ENCODE results near the gene SLCO2B1. TPM values are rescaled to one million over a fixed set of nuclear protein-coding genes. Genes with fewer than 3 reads are reported as not detected.

SLCO2B1 gene
- total RNA-seq, 1 experiment from 2014 or later = not detected

DNA sequence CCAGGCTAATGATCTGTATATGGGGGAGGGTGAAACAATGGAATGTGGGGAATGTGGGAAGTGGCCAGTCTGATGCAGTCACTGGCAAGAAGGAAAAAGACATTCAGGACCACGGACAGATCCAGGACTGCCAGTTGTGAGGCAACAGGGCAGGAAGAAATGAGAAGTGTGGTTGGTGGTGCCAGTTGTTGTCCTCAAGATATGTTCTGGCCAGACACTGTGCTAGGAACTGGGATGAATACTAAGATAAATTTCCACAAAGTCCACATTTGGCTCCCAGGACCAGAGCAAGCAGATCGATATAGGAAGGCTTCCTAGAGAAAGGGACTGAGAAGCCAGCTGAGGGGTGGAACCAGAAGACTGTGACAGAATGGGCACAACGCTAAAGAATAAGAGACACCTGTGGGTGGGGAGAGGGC, 82.9 kb downstream of the SLCO2B1 start:
- TF ChIP-seq, protein P1, sequence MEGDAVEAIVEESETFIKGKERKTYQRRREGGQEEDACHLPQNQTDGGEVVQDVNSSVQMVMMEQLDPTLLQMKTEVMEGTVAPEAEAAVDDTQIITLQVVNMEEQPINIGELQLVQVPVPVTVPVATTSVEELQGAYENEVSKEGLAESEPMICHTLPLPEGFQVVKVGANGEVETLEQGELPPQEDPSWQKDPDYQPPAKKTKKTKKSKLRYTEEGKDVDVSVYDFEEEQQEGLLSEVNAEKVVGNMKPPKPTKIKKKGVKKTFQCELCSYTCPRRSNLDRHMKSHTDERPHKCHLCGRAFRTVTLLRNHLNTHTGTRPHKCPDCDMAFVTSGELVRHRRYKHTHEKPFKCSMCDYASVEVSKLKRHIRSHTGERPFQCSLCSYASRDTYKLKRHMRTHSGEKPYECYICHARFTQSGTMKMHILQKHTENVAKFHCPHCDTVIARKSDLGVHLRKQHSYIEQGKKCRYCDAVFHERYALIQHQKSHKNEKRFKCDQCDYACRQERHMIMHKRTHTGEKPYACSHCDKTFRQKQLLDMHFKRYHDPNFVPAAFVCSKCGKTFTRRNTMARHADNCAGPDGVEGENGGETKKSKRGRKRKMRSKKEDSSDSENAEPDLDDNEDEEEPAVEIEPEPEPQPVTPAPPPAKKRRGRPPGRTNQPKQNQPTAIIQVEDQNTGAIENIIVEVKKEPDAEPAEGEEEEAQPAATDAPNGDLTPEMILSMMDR (conservative IDR thresholded peaks at IDR 0.05) = no peak
- peaks cover 24% of the 10 kb centered on the region for H3K27me3 Mint-ChIP-seq (ENCODE audit: low read depth)
- H3K23ac ChIP-seq (ENCODE audit: insufficient read length, low read depth, low read length) = no peak overlapping the region

More for the DNA sequence above, 82.9 kb downstream of the SLCO2B1 start:
- no peak overlapping the region for H4K91ac ChIP-seq (ENCODE audit: insufficient read length, low read depth, low read length)
- no peak overlapping the region for H3K14ac ChIP-seq (ENCODE audit: insufficient read depth, low read length)
- H3K79me2 ChIP-seq (ENCODE audit: insufficient read depth, low read length) = 0 out of 2 replicates have a peak, but pooled peaks cover 2% of the 10 kb centered on the region
- Mint-ChIP-seq H3K4me3 (no peak overlapping the region), H3K36me3 (ENCODE audit: insufficient read depth in 1 of 3, low read depth in 3 of 3) (no peaks in the 10 kb centered on the region), H3K27ac (no peak overlapping the region), H3K9me3 (no peaks in the 10 kb centered on the region), H3K4me1 (peaks cover 17 to 27% of the 10 kb centered on the region in 2 experiments)
- no peaks in the 10 kb centered on the region for H3K9me3 ChIP-seq (ENCODE audit: control insufficient read depth, low read depth, low read length)
- no peak overlapping the region for H3T11ph ChIP-seq (ENCODE audit: low read length)
- no peak overlapping the region for H4K8ac ChIP-seq (replicated peaks; ENCODE audit: insufficient read length, low read depth, low read length)
- H3K4me1 ChIP-seq (ENCODE audit: insufficient read depth, low read length) = no peaks in the 10 kb centered on the region
- H3K27ac ChIP-seq (ENCODE audit: insufficient read length, low read depth, low read length) = no peak overlapping the region
- no peak overlapping the region for H2BK15ac ChIP-seq (ENCODE audit: low read depth, low read length)
- no peak overlapping the region for H3K9ac ChIP-seq (ENCODE audit: extremely low read depth, insufficient read length, low read length)
- H3K56ac ChIP-seq (ENCODE audit: insufficient read length, low read depth, low read length) = no peak overlapping the region
- peak; percentile 73 for DNase-seq
- H2BK20ac ChIP-seq (ENCODE audit: low read depth, low read length, poor library complexity, severe bottlenecking) = no peak overlapping the region
- no peak overlapping the region for H2BK12ac ChIP-seq (ENCODE audit: insufficient read length, low read depth, low read length)
- H4K5ac ChIP-seq (ENCODE audit: insufficient read length, low read depth, low read length) = no peak overlapping the region
- no peak overlapping the region for H3K4ac ChIP-seq (ENCODE audit: low read depth, low read length)
- no peak overlapping the region for H2AFZ ChIP-seq (ENCODE audit: low read length)
- no peak overlapping the region for H2AK5ac ChIP-seq (ENCODE audit: insufficient read length, low read length)
- H2BK5ac ChIP-seq (ENCODE audit: insufficient read length, low read length) = no peak overlapping the region
- no peaks in the 10 kb centered on the region for H4K20me1 ChIP-seq (ENCODE audit: control insufficient read depth, insufficient read depth, insufficient read length)
- no peak overlapping the region for H3K18ac ChIP-seq (ENCODE audit: insufficient read length, low read depth, low read length)
- WGBS (ENCODE audit: extremely low coverage, insufficient read length, low lambda C conversion rate) = no CpG with 5 or more reads among the region's 3 CpGs
- H3K79me1 ChIP-seq (ENCODE audit: insufficient read depth, low read depth, low read length, poor library complexity, severe bottlenecking) = no peaks in the 10 kb centered on the region
- no peaks in the 10 kb centered on the region; the same call in 1 of the 2 replicates for H3K27me3 ChIP-seq (ENCODE audit: insufficient read depth, low read length)
- H3K4me2 ChIP-seq (ENCODE audit: insufficient read depth, insufficient read length, low read length) = no peak overlapping the region
- no peaks in the 10 kb centered on the region for H3K23me2 ChIP-seq (ENCODE audit: insufficient read length, low read depth, low read length, poor library complexity, severe bottlenecking)
- H2BK120ac ChIP-seq (ENCODE audit: low read depth, low read length, poor library complexity, severe bottlenecking) = no peak overlapping the region

All from H9 (cell line).